GM12878 (cell line): ENCODE data around the gene CLIP1. TPM values are rescaled to one million over a fixed set of nuclear protein-coding genes. Genes with fewer than 3 reads are reported as not detected.

ENCODE experiments used
- ATAC-seq: fragments of 200-7000 bp; cut with Tn5 transposase; 3 replicates; pipeline ENCODE4 v1.9.1; 2020; ENCODE audit warnings: mild to moderate bottlenecking, moderate library complexity
- BruUV-seq: library from RNA; stranded (reverse); fragments of 400-500 nt; replicated peaks from 2 replicates; lab custom pipeline; 2021; lab: Mats Ljungman, UMichigan
- CTCF ChIA-PET: fragments of 300-600 bp; sonication (Branson Sonifier 250); formaldehyde crosslinking; extraction: SDS; loops from one replicate; lab custom pipeline; 2021; ENCODE audit warnings: inconsistent platforms; lab: Yijun Ruan, JAX
- POLR2A ChIA-PET: fragments of 350-600 bp; formaldehyde crosslinking; extraction: SDS; loops from one replicate; lab custom pipeline; 2021; ENCODE audit warnings: inconsistent platforms; lab: Charles Lee
- RAD21 ChIA-PET: fragments of 300-600 bp; sonication (Branson Sonifier 250); formaldehyde crosslinking; loops from one replicate; lab custom pipeline; 2023; ENCODE audit warnings: antibody characterized with exemption; ENCODE audit not compliant: unreplicated experiment; lab: Charles Lee
- SMC1A ChIA-PET: fragments of 300-600 bp; sonication (Branson Sonifier 250); formaldehyde crosslinking; loops from one replicate; lab custom pipeline; 2023; ENCODE audit not compliant: unreplicated experiment, uncharacterized antibody; lab: Charles Lee
- DNase-seq: peaks from one replicate; pipeline ENCODE4 v3.0.0-alpha.2; 2011; ENCODE audit warnings: low read depth, low spot score
- FAIRE-seq: peaks from 3 replicates; lab custom pipeline; 2011; peaks lifted over from hg19 to GRCh38; lab: Jason Lieb, UNC
- H2AFZ ChIP-seq: 2 replicates; pipeline ENCODE4 v1.6.0; 2011; ENCODE audit warnings: low read depth, low read length, control low read depth; ENCODE audit not compliant: control insufficient read depth
- H3K27ac ChIP-seq: 2 replicates; pipeline ENCODE4 v1.5.1; 2011; ENCODE audit warnings: control low read depth; ENCODE audit not compliant: control insufficient read depth, insufficient read depth
- H3K27me3 ChIP-seq, 2 experiments: replicated peaks in 1 of 2; 2 replicates each; pipeline versions ENCODE4 v1.6.0 to v1.6.1; 2011; ENCODE audit warnings: low read length in 1 of 2; ENCODE audit not compliant: control insufficient read depth in 2 of 2, insufficient read depth in 2 of 2
- H3K36me3 ChIP-seq, 2 experiments: 2 replicates each; pipeline ENCODE4 v1.5.1; 2011; ENCODE audit warnings: low read length in 1 of 2; ENCODE audit not compliant: control insufficient read depth in 2 of 2, insufficient read depth in 2 of 2
- H3K4me1 ChIP-seq: 2 replicates; pipeline ENCODE4 v1.6.1; 2011; ENCODE audit warnings: mild to moderate bottlenecking, low read length, moderate library complexity, mixed read lengths; ENCODE audit not compliant: control insufficient read depth, insufficient read depth
- H3K4me2 ChIP-seq: 2 replicates; pipeline ENCODE4 v1.6.0; 2011; ENCODE audit warnings: control low read depth; ENCODE audit not compliant: control insufficient read depth, insufficient read depth
- H3K4me3 ChIP-seq: fragments of 200-600 bp; sonication (generic); 2 replicates; pipeline ENCODE4 v1.5.1; 2016
- H3K79me2 ChIP-seq: 2 replicates; pipeline ENCODE4 v1.6.0; 2011; ENCODE audit warnings: low read length; ENCODE audit not compliant: control insufficient read depth, insufficient read depth
- H3K9ac ChIP-seq: 2 replicates; pipeline ENCODE4 v1.8.0; 2011; ENCODE audit warnings: low read length, control low read depth, mixed read lengths; ENCODE audit not compliant: control insufficient read depth, insufficient read depth
- H3K9me3 ChIP-seq: replicated peaks from 3 replicates; pipeline ENCODE4 v1.5.1; 2011; ENCODE audit warnings: mild to moderate bottlenecking, low read length; ENCODE audit not compliant: control insufficient read depth, insufficient read depth
- H4K20me1 ChIP-seq: 2 replicates; pipeline ENCODE4 v1.6.0; 2011; ENCODE audit not compliant: control insufficient read depth, insufficient read depth
- CREB1 ChIP-seq: IDR thresholded peaks from 2 replicates; pipeline ENCODE4 v1.6.1; 2012; ENCODE audit warnings: low read depth, mild to moderate bottlenecking, inconsistent platforms
- HCFC1 ChIP-seq: fragments of 150-350 bp; IDR thresholded peaks from 2 replicates; pipeline ENCODE4 v1.6.1; 2014; ENCODE audit warnings: low read length
- KDM1A ChIP-seq: fragments of 200-600 bp; sonication (generic); IDR thresholded peaks from 2 replicates; pipeline ENCODE4 v1.6.1; 2016; ENCODE audit warnings: borderline replicate concordance
- LARP7 ChIP-seq: fragments of 450-650 bp; IDR thresholded peaks from 2 replicates; pipeline ENCODE4 v1.6.1; 2017; ENCODE audit warnings: mild to moderate bottlenecking
- MXI1 ChIP-seq: fragments of 150-350 bp; IDR thresholded peaks from 2 replicates; pipeline ENCODE4 v1.6.1; 2011; ENCODE audit warnings: low read depth, mild to moderate bottlenecking, inconsistent platforms, low read length, improper control_type of control experiment
- NKRF ChIP-seq: fragments of 450-650 bp; conservative IDR thresholded peaks from 2 replicates; pipeline ENCODE4 v1.6.1; 2017; ENCODE audit warnings: mild to moderate bottlenecking, moderate library complexity
- NRF1 ChIP-seq: conservative IDR thresholded peaks from 2 replicates; pipeline ENCODE4 v1.6.1; 2011; ENCODE audit warnings: mild to moderate bottlenecking, low read depth, low read length, improper control_type of control experiment
- POLR2AphosphoS2 ChIP-seq: IDR thresholded peaks from 2 replicates; pipeline ENCODE4 v1.6.1; 2011; ENCODE audit warnings: low read depth, mild to moderate bottlenecking, low read length, improper control_type of control experiment, moderate library complexity
- RAD21 ChIP-seq: IDR thresholded peaks from 2 replicates; pipeline ENCODE4 v1.6.1; 2011; ENCODE audit warnings: mild to moderate bottlenecking, low read depth, low read length, moderate library complexity; ENCODE audit not compliant: insufficient read depth
- RAD51 ChIP-seq: fragments of 450-650 bp; IDR thresholded peaks from 2 replicates; pipeline ENCODE4 v1.6.1; 2016; ENCODE audit warnings: moderate library complexity, mild to moderate bottlenecking, inconsistent platforms
- RBBP5 ChIP-seq: fragments of 200-600 bp; sonication (generic); conservative IDR thresholded peaks from 2 replicates; pipeline ENCODE4 v1.6.1; 2016
- SREBF2 ChIP-seq: IDR thresholded peaks from 2 replicates; pipeline ENCODE4 v1.6.1; 2012; ENCODE audit warnings: mild to moderate bottlenecking, low read length
- ZBED1 ChIP-seq: IDR thresholded peaks from 2 replicates; pipeline ENCODE4 v1.6.1; 2016; ENCODE audit warnings: borderline replicate concordance
- ZBTB11 ChIP-seq: fragments of 450-650 bp; formaldehyde crosslinking; IDR thresholded peaks from 2 replicates; pipeline ENCODE4 v1.5.0; 2022; ENCODE audit warnings: mild to moderate bottlenecking, missing genetic modification characterization
- ZNF592 ChIP-seq: fragments of 450-650 bp; IDR thresholded peaks from 2 replicates; pipeline ENCODE4 v1.6.1; 2017; ENCODE audit warnings: mild to moderate bottlenecking, moderate library complexity
- WGBS: methylation state at CpG from one replicate; pipeline ENCODE4 v1.1.6; 2016; ENCODE audit warnings: low lambda C conversion rate; ENCODE audit not compliant: insufficient replicate concordance, insufficient coverage; ENCODE audit errors: missing lambda C conversion rate; 5-methylcytosine and 5-hydroxymethylcytosine counted together
- in situ Hi-C: fragments of 300-500 bp; cut with MboI; formaldehyde crosslinking; loops from 9 replicates; pipeline ENCODE4 v1.14.3; 2018; ENCODE audit warnings: mixed read lengths
- intact Hi-C: fragments of 100-400 bp; cut with micrococcal nuclease; formaldehyde crosslinking; loops from one replicate; pipeline ENCODE4 v1.14.2; 2022; ENCODE audit not compliant: unreplicated experiment
- polyA plus RNA-seq, 11 experiments: library from polyadenylated mRNA; depleted of rRNA in 4 of 11; unstranded in 6 of 11; stranded (reverse) in 5 of 11; fragments of >200 nt; fragmentation: Nextera tagmentation in 4 of 11; fragmentation: Illumina TruSeq in 1 of 11; extraction: Ambion mirVana in 4 of 11; extraction: Trizol in 1 of 11; gene quantifications; 1 replicate in 1 of 11; 2 replicates in 10 of 11; pipeline versions ENCODE4 v1.2.1 to v1.2.3, GENCODE V29; 2011 to 2016; ENCODE audit warnings: inconsistent platforms in 2 of 11, missing spikeins in 2 of 11, low read depth in 1 of 11
- total RNA-seq, 4 experiments: library from RNA; depleted of rRNA in 3 of 4; stranded (reverse); fragments of >200 nt in 3 of 4; fragmentation: Illumina TruSeq in 1 of 4; extraction: Trizol in 1 of 4; gene quantifications; 2 replicates each; pipeline versions ENCODE4 v1.2.1 to v1.2.3, GENCODE V29; 2013 to 2021

The CLIP1 gene
- total and polyA plus RNA-seq, 10 of the 15 experiments (the other 5 are each of a cell fraction or from before 2014, with no cell fraction given): 6.0 to 45.4 (median 25.2) TPM

GRCh38 chr12:122250536-122250935 lies 171.9 kb downstream of the CLIP1 start:
- Histone ChIP-seq H3K4me3 (no peak overlapping the region), H3K79me2 (no peaks in the 10 kb centered on the region), H4K20me1 (no peaks in the 10 kb centered on the region), H3K9me3 (no peaks in the 10 kb centered on the region), H3K9ac (no peak overlapping the region), H3K4me2 (no peak overlapping the region), H3K36me3 (no peaks in the 10 kb centered on the region; a peak in 2 of 4 replicates), H3K27me3 (no peaks in the 10 kb centered on the region), H2AFZ (no peak overlapping the region), H3K4me1 (peaks cover under 1% of the 10 kb centered on the region), H3K27ac (no peak overlapping the region)
- ChIA-PET POLR2A (no interaction called here), SMC1A (no interaction called here), CTCF (no interaction called here), RAD21 (no interaction called here)
- no peak for FAIRE-seq
- BruUV-seq: no TSS peak
- DNase-seq: no peak
- 100% methylated on average over 8 of the region's 8 CpGs for WGBS
- intact Hi-C loops (no loop called here), in situ Hi-C loops (no loop called here)
- no peak for ATAC-seq
- TF ChIP-seq CREB1 (no peak), MXI1 (no peak), ZBTB11 (CRISPR knock-in tag) (no peak), HCFC1 (no peak), ZBED1 (no peak), RAD21 (no peak), ZNF592 (no peak), RAD51 (no peak), SREBF2 (no peak), RBBP5 (no peak), POLR2AphosphoS2 (no peak), LARP7 (no peak), KDM1A (no peak), NKRF (no peak), NRF1 (no peak)
